ENCODE results near the gene SMPD3. TPM values are rescaled to one million over a fixed set of nuclear protein-coding genes. Genes with fewer than 3 reads are reported as not detected.

The SMPD3 gene
- total and polyA plus RNA-seq, 8 donors: 0.79 to 3.7 (median 2.8) TPM

DNA sequence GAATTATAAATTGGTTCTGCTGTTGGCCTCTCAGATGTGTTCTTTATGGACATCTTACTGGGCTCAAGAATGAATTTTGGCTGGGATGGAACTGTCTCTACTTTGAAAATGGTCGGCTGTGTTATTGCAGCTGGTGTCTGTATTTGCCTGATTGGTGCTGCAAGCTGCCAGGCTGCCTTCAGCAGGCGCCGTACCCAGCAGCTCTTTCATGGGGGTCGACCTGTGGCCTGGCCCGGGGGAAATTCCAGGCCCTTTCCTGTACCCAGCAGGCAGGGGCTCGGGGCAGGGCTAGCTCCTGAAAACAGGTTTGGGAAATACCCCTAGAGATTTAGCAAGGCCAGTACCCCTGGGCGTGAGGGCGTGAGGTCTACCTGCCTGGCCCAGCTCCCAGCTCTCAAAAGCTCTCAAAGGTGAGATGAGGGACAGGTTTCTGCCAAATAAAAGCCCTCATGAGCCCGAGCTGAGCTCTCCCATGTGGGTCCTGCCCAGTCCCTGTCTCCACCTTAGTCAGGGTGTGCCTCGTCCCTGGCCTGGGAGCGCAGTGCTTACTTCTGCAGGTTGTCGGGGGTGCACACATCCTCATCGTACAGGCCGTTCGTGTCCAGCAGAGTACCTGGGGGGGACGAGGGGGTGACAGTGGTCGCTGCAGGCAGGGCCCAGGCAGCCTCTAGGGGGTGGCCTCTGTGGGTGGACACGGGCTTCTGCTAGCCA is 85.2 kb downstream of the SMPD3 start:
- ATAC-seq (peak; percentile 20), DNase-seq (no peak)
- TF ChIP-seq, protein P1, sequence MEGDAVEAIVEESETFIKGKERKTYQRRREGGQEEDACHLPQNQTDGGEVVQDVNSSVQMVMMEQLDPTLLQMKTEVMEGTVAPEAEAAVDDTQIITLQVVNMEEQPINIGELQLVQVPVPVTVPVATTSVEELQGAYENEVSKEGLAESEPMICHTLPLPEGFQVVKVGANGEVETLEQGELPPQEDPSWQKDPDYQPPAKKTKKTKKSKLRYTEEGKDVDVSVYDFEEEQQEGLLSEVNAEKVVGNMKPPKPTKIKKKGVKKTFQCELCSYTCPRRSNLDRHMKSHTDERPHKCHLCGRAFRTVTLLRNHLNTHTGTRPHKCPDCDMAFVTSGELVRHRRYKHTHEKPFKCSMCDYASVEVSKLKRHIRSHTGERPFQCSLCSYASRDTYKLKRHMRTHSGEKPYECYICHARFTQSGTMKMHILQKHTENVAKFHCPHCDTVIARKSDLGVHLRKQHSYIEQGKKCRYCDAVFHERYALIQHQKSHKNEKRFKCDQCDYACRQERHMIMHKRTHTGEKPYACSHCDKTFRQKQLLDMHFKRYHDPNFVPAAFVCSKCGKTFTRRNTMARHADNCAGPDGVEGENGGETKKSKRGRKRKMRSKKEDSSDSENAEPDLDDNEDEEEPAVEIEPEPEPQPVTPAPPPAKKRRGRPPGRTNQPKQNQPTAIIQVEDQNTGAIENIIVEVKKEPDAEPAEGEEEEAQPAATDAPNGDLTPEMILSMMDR (IDR thresholded peaks at IDR 0.05): no peak
- Histone ChIP-seq H3K27me3 (peaks cover 0 to 12% of the 10 kb centered on the region in 2 donors), H3K4me1 (peaks cover 2 to 9% of the 10 kb centered on the region in 2 donors), H3K4me3 (no peak overlapping the region), H3K36me3 (peaks cover 0 to 24% of the 10 kb centered on the region in 2 donors), H3K9me3 (no peaks in the 10 kb centered on the region), H3K27ac (no peak overlapping the region)
- intact Hi-C loops (cut with DNase I): no loop called here

DNA sequence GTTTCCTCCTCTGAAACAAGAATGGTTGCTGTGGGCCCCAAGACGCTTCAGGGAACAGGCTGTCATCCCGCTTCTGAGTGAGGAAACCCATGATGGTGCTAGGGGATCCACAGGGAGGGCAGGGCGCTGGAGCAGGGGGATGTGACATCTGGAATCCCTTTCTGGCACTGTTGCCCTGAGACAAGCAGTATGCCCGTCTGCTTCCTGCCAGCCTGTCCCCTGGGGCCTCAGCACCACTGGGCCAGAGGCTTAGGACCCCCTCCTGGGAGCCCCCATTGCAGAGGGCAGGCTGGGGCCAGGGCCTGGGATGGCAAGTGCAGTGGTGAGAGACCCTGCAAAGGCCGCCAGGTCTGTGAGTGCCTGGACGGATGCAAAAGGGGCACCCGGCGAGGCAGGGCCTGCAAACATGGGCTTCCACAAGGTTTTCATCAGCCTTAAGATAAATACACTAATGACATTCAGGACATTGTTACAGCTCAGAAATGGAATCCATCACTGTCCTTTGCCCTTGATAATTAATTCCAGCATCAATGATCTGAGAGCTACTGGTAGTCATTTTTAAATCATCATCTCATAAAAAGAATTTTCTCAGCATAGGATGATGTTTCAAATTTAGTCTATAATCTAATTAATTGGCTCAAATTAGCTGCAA is 85.9 kb downstream of the SMPD3 start:
- TF ChIP-seq, protein P1 (IDR thresholded peaks at IDR 0.05): no peak
- Histone ChIP-seq H3K4me1 (peaks cover 2 to 9% of the 10 kb centered on the region in 2 donors), H3K36me3 (peaks cover 0 to 32% of the 10 kb centered on the region in 2 donors), H3K27ac (no peak overlapping the region), H3K27me3 (peaks cover 0 to 12% of the 10 kb centered on the region in 2 donors), H3K4me3 (no peak overlapping the region), H3K9me3 (no peaks in the 10 kb centered on the region)
- intact Hi-C loops (cut with DNase I): no loop called here
- no peak for ATAC-seq
- no peak for DNase-seq

DNA sequence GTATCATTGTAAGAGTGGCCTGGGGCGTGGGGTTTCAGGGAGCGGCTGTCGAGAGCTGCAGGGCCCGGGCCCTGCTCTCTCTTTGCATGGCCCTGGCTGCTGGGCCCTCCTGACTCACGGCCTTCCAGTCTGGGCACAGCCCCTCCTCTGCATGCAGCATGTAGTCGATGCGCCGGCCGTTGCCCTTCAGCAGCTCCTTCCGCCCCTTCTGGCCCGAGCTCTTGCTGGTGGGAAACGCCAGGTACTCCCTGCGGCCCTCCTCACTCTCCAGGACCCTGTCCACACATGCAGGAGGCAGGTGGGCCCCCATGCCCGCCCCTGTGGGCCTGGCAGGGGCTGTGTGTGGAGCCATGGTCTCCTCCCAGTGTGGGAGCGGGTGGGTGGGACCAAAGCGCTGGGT is 86.8 kb downstream of the SMPD3 start:
- no peak overlapping the region for H3K4me3 ChIP-seq
- ATAC-seq (no peak), DNase-seq (peak in 1 of 4 donors; percentile 70)
- no peaks in the 10 kb centered on the region for H3K9me3 ChIP-seq
- no peak overlapping the region for H3K27ac ChIP-seq
- H3K4me1 ChIP-seq: peaks cover 2 to 13% of the 10 kb centered on the region in 2 donors
- TF ChIP-seq, protein P1 (IDR thresholded peaks at IDR 0.05): no peak
- peaks cover 0 to 41% of the 10 kb centered on the region in 2 donors for H3K36me3 ChIP-seq
- peaks cover 0 to 9% of the 10 kb centered on the region in 2 donors for H3K27me3 ChIP-seq
- intact Hi-C loops (cut with DNase I): no loop called here

DNA sequence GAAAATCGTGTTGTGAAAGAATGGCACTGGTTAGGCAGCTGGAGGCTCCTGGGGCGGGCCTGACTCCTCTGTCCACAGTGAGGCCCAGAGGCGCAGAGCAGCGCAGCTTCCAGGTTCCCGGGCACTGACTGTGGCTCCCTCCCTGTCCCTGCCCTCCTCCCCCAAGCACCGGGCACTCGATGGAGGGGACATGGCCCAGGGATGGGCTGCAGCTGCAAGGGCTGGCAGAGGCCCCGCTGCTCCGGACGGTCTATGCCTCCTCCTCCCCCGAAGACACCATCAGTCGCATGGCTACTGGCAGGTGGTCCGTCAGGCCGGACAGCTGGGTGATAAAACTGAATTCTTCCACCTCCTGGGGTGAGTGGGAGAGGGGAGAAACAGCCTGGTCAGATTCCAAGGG is 87.4 kb downstream of the SMPD3 start:
- Histone ChIP-seq H3K4me3 (no peak overlapping the region), H3K27ac (no peak overlapping the region), H3K36me3 (peaks cover 0 to 46% of the 10 kb centered on the region in 2 donors), H3K4me1 (peaks cover 2 to 19% of the 10 kb centered on the region in 2 donors), H3K27me3 (peaks cover 0 to 4% of the 10 kb centered on the region in 2 donors), H3K9me3 (no peaks in the 10 kb centered on the region)
- TF ChIP-seq, protein P1 (IDR thresholded peaks at IDR 0.05): no peak
- DNase-seq (peak in 1 of 4 donors; percentile 54), ATAC-seq (no peak)
- intact Hi-C loops (cut with DNase I): no loop called here

- Histone ChIP-seq H3K27ac (no peak overlapping the region), H3K27me3 (peaks cover 0 to under 1% of the 10 kb centered on the region in 2 donors), H3K36me3 (peaks cover 0 to 50% of the 10 kb centered on the region in 2 donors), H3K9me3 (no peaks in the 10 kb centered on the region), H3K4me1 (peaks cover 2 to 23% of the 10 kb centered on the region in 2 donors), H3K4me3 (no peak overlapping the region)
- intact Hi-C loops (cut with DNase I): no loop called here
- ATAC-seq (no peak), DNase-seq (peak in 1 of 4 donors; percentile 33)
- TF ChIP-seq, protein P1 (IDR thresholded peaks at IDR 0.05): no peak
Observed at GRCh38 chr16:68360547-68360946, 87.8 kb downstream of the SMPD3 start.
